Measurements from ENCODE around the gene SENP2. TPM values are rescaled to one million over a fixed set of nuclear protein-coding genes. Genes with fewer than 3 reads are reported as not detected.
A peak's percentile ranks its signal among the peaks of the same experiment; 100 is the strongest.

SENP2 gene
- total and polyA plus RNA-seq, 10 of the 15 experiments (the other 5 are each of a cell fraction or from before 2014, with no cell fraction given), result 9.0 to 42.7 (median 25.1) TPM

GRCh38 chr3:185561374-185561943 lies 24.6 kb upstream of the SENP2 start:
- Histone ChIP-seq H2AFZ (ENCODE audit: control insufficient read depth, low read depth, low read length) (peak overlapping the region; percentile 47), H3K9ac (ENCODE audit: control insufficient read depth, insufficient read depth, low read length) (no peak overlapping the region), H3K4me1 (ENCODE audit: control insufficient read depth, insufficient read depth, low read length) (peaks cover 18% of the 10 kb centered on the region), H3K4me2 (ENCODE audit: control insufficient read depth, insufficient read depth) (peak overlapping the region; percentile 38; the same call in 1 of the 2 replicates), H3K4me3 (no peak overlapping the region), H3K79me2 (ENCODE audit: control insufficient read depth, insufficient read depth, low read length) (no peaks in the 10 kb centered on the region), H3K9me3 (replicated peaks; ENCODE audit: control insufficient read depth, insufficient read depth, low read length) (no peaks in the 10 kb centered on the region), H4K20me1 (ENCODE audit: control insufficient read depth, insufficient read depth) (no peaks in the 10 kb centered on the region), H3K27me3 (replicated peaks in 1 of 2; ENCODE audit: control insufficient read depth in 2 of 2, insufficient read depth in 2 of 2, low read length in 1 of 2) (no peaks in the 10 kb centered on the region), H3K36me3 (ENCODE audit: control insufficient read depth in 2 of 2, insufficient read depth in 2 of 2, low read length in 1 of 2) (no peaks in the 10 kb centered on the region), H3K27ac (ENCODE audit: control insufficient read depth, insufficient read depth) (no peak overlapping the region)
- CTCF ChIA-PET, result interaction anchor here (1.0 to 4.3 kb wide), 3 partner anchors 13 to 198 kb away, joined by 5 to 40 read pairs (median 20); partner anchors contain the start of gene MAP3K13
- POLR2A ChIA-PET, result interaction anchor here (0.6 kb wide), 1 partner anchor 25 kb away, joined by 4 read pairs; no protein-coding TSS in a partner anchor
- DNase-seq (ENCODE audit: low read depth, low spot score), result no peak
- ATAC-seq, result no peak
- no peak for FAIRE-seq
- BruUV-seq (replicated peaks), result no TSS peak
- TF ChIP-seq MLLT1 (IDR thresholded peaks at IDR 0.05) (no peak), USF1 (IDR thresholded peaks at IDR 0.05; ENCODE audit: borderline replicate concordance, extremely low read length, insufficient read depth, low read depth, low read length) (peak; percentile 78), MXI1 (IDR thresholded peaks at IDR 0.05; ENCODE audit: low read depth, low read length) (no peak), MYC (IDR thresholded peaks at IDR 0.05; ENCODE audit: insufficient read depth, insufficient read length, insufficient replicate concordance, low read length, severe bottlenecking) (no peak), NR2F1 (conservative IDR thresholded peaks at IDR 0.05) (no peak)
- in situ Hi-C loops (cut with MboI), result no loop called here
- SMC1A ChIA-PET (ENCODE audit: uncharacterized antibody, unreplicated experiment), result interaction anchor here (3.7 kb wide), 1 partner anchor 13 kb away, joined by 23 read pairs; no protein-coding TSS in a partner anchor
- WGBS (ENCODE audit: insufficient coverage, insufficient replicate concordance, low lambda C conversion rate, missing lambda C conversion rate), result 58% methylated on average over 8 of the region's 8 CpGs
- RAD21 ChIA-PET (ENCODE audit: unreplicated experiment), result interaction anchor here (0.7 to 1.2 kb wide), 2 partner anchors 23 to 66 kb away, joined by 3 read pairs; no protein-coding TSS in a partner anchor
- intact Hi-C loops (cut with micrococcal nuclease; ENCODE audit: unreplicated experiment), result no loop called here

Data from GM12878 (cell line).